A549 (cell line): ENCODE measurements around the gene CETP. TPM values are rescaled to one million over a fixed set of nuclear protein-coding genes. Genes with fewer than 3 reads are reported as not detected.

ENCODE experiments used
- ATAC-seq, 2 experiments: fragments of 200-7000 bp in 1 of 2; fragments of >200 bp in 1 of 2; cut with Nextera tagmentation in 1 of 2; cut with Tn5 transposase in 1 of 2; 3 replicates each; pipeline versions ENCODE4 v1.8.0 to v1.9.1; 2018 to 2020; ENCODE audit warnings: mild to moderate bottlenecking in 1 of 2, moderate library complexity in 1 of 2
- CTCF ChIA-PET: fragments of 300-600 bp; sonication (Branson Sonifier 250); formaldehyde crosslinking; extraction: SDS; loops from one replicate; lab custom pipeline; 2021; ENCODE audit warnings: antibody characterized with exemption, inconsistent platforms; lab: Yijun Ruan, JAX
- POLR2A ChIA-PET: fragments of 350-600 bp; formaldehyde crosslinking; extraction: SDS; loops from one replicate; lab custom pipeline; 2021; ENCODE audit warnings: antibody characterized with exemption, inconsistent platforms; lab: Yijun Ruan, JAX
- DNase-seq, 2 experiments: peaks; one replicate each; pipeline versions ENCODE4 v3.0.0 to v3.0.0-alpha.2; 2011 to 2016; ENCODE audit warnings: low read depth in 1 of 2, low spot score in 1 of 2
- FAIRE-seq: peaks from 2 replicates; lab custom pipeline; 2011; peaks lifted over from hg19 to GRCh38; lab: Jason Lieb, UNC
- H3K27ac ChIP-seq, 2 experiments: fragments of >200 bp; sonication (Bioruptor Twin); formaldehyde crosslinking; 3 replicates each; pipeline ENCODE4 v1.5.1; 2016 to 2017
- H3K4me1 ChIP-seq: fragments of >200 bp; sonication (Bioruptor Twin); formaldehyde crosslinking; 3 replicates; pipeline ENCODE4 v1.6.1; 2016
- H3K4me2 ChIP-seq: fragments of >200 bp; sonication (Bioruptor Twin); formaldehyde crosslinking; 3 replicates; pipeline ENCODE4 v1.6.1; 2016
- H3K4me3 ChIP-seq: fragments of >200 bp; sonication (Bioruptor Twin); formaldehyde crosslinking; 3 replicates; pipeline ENCODE4 v1.5.1; 2016
- H3K9me3 ChIP-seq: fragments of >200 bp; sonication (Bioruptor Twin); formaldehyde crosslinking; 3 replicates; pipeline ENCODE4 v1.6.1; 2016
- BHLHE40 ChIP-seq: IDR thresholded peaks from 2 replicates; pipeline ENCODE4 v1.6.1; 2012; ENCODE audit warnings: low read depth, low read length, inconsistent platforms
- CBX2 ChIP-seq: fragments of 200-600 bp; sonication (generic); IDR thresholded peaks from 2 replicates; pipeline ENCODE4 v1.6.1; 2016; ENCODE audit warnings: low read depth, mild to moderate bottlenecking, borderline replicate concordance
- CHD2 ChIP-seq: fragments of 150-350 bp; IDR thresholded peaks from 2 replicates; pipeline ENCODE4 v1.6.1; 2014; ENCODE audit warnings: low read length; ENCODE audit not compliant: partially characterized antibody
- E2F6 ChIP-seq: IDR thresholded peaks from 2 replicates; pipeline ENCODE4 v1.6.1; 2012; ENCODE audit warnings: low read depth, borderline replicate concordance
- ESRRA ChIP-seq: fragments of 150-350 bp; IDR thresholded peaks from 2 replicates; pipeline ENCODE4 v1.6.1; 2014; ENCODE audit warnings: mild to moderate bottlenecking, low read length, borderline replicate concordance
- FOSB ChIP-seq: fragments of 250-450 bp; sonication (Bioruptor Pico); IDR thresholded peaks from 2 replicates; pipeline ENCODE4 v1.5.0; 2020; ENCODE audit warnings: mild to moderate bottlenecking, moderate library complexity
- FOSL2 ChIP-seq, 2 experiments: fragments of 450-650 bp in 1 of 2; fragments of >200 bp in 1 of 2; sonication (Bioruptor Twin) in 1 of 2; formaldehyde crosslinking; IDR thresholded peaks; 2 replicates each; pipeline versions ENCODE4 v1.5.0 to v1.6.1; 2016 to 2020; ENCODE audit warnings: mild to moderate bottlenecking in 1 of 2, moderate library complexity in 1 of 2
- HEYL ChIP-seq: fragments of 250-450 bp; sonication (Bioruptor Pico); IDR thresholded peaks from 2 replicates; pipeline ENCODE4 v1.8.0; 2021; ENCODE audit warnings: mild to moderate bottlenecking, moderate library complexity
- HMGXB4 ChIP-seq: fragments of 250-450 bp; sonication (Bioruptor Pico); IDR thresholded peaks from 2 replicates; pipeline ENCODE4 v1.5.0; 2021; ENCODE audit warnings: mild to moderate bottlenecking, moderate library complexity, borderline replicate concordance
- HOXB13 ChIP-seq: fragments of 250-450 bp; sonication (Bioruptor Pico); IDR thresholded peaks from 2 replicates; pipeline ENCODE4 v1.5.0; 2020; ENCODE audit warnings: low read depth, mild to moderate bottlenecking, moderate library complexity
- KDM1A ChIP-seq: fragments of 200-600 bp; sonication (generic); IDR thresholded peaks from 2 replicates; pipeline ENCODE4 v1.6.1; 2016; ENCODE audit warnings: low read depth, mild to moderate bottlenecking
- KDM5A ChIP-seq: fragments of 200-600 bp; sonication (generic); IDR thresholded peaks from 2 replicates; pipeline ENCODE4 v1.6.1; 2016; ENCODE audit warnings: antibody characterized with exemption, mild to moderate bottlenecking
- MAX ChIP-seq: IDR thresholded peaks from 2 replicates; pipeline ENCODE4 v1.6.1; 2012
- MAZ ChIP-seq: fragments of 150-350 bp; IDR thresholded peaks from 2 replicates; pipeline ENCODE4 v1.6.1; 2014; ENCODE audit warnings: antibody characterized with exemption, low read depth, low read length, borderline replicate concordance
- MYC ChIP-seq: IDR thresholded peaks from 2 replicates; pipeline ENCODE4 v1.6.1; 2012; ENCODE audit warnings: mild to moderate bottlenecking, inconsistent platforms, low read length, improper control_type of control experiment, borderline replicate concordance
- NR3C1 ChIP-seq: fragments of >200 bp; sonication (Bioruptor Twin); formaldehyde crosslinking; IDR thresholded peaks from 3 replicates; pipeline ENCODE4 v1.6.1; 2017
- POLR2A ChIP-seq: IDR thresholded peaks from 2 replicates; pipeline ENCODE4 v1.6.1; 2012; ENCODE audit warnings: mild to moderate bottlenecking, low read length
- POLR2AphosphoS2 ChIP-seq: conservative IDR thresholded peaks from 2 replicates; pipeline ENCODE4 v1.6.1; 2012; ENCODE audit warnings: low read length, improper control_type of control experiment, inconsistent platforms
- RARB ChIP-seq: fragments of 250-450 bp; sonication (Bioruptor Pico); IDR thresholded peaks from 2 replicates; pipeline ENCODE4 v1.8.0; 2021; ENCODE audit warnings: mild to moderate bottlenecking, moderate library complexity
- RCOR1 ChIP-seq: fragments of 150-350 bp; IDR thresholded peaks from 2 replicates; pipeline ENCODE4 v1.6.1; 2014; ENCODE audit warnings: antibody characterized with exemption, low read length, low read depth
- SMC3 ChIP-seq: fragments of >200 bp; sonication (Bioruptor Twin); formaldehyde crosslinking; IDR thresholded peaks from 3 replicates; pipeline ENCODE4 v1.6.1; 2018; ENCODE audit warnings: inconsistent platforms
- ZFP36 ChIP-seq: fragments of 450-650 bp; IDR thresholded peaks from 2 replicates; pipeline ENCODE4 v1.6.1; 2014; ENCODE audit warnings: borderline replicate concordance; ENCODE audit not compliant: partially characterized antibody
- ZSCAN20 ChIP-seq: fragments of 250-450 bp; sonication (Bioruptor Pico); IDR thresholded peaks from 2 replicates; pipeline ENCODE4 v1.8.0; 2022; ENCODE audit warnings: mild to moderate bottlenecking, moderate library complexity
- WGBS: methylation state at CpG from one replicate; pipeline ENCODE4 v1.1.6; 2017; ENCODE audit errors: missing lambda C conversion rate; 5-methylcytosine and 5-hydroxymethylcytosine counted together
- polyA plus RNA-seq, 4 experiments: library from polyadenylated mRNA; depleted of rRNA in 3 of 4; stranded (reverse); fragments of >200 nt; fragmentation: RNase III in 1 of 4; extraction: RNeasy Plus Mini Kit Qiagen cat#74134 plus additional on column Dnase treatment in 1 of 4; gene quantifications; 2 replicates in 3 of 4; 3 replicates in 1 of 4; pipeline ENCODE4 v1.2.3, GENCODE V29; 2011 to 2017

The CETP gene
- polyA plus RNA-seq, 2 of the 4 experiments (the other 2 are of a cell fraction) = not detected

- peaks cover 26% of the 10 kb centered on the region for H3K4me1 ChIP-seq
- POLR2A ChIA-PET = no interaction called here
- H3K27ac ChIP-seq = peak overlapping the region in 1 of 2 experiments; percentile 58; a peak in 3 of 6 replicates
- CTCF ChIA-PET = interaction anchor here (0.8 to 1.9 kb wide), 6 partner anchors 9 to 100 kb away, joined by 3 to 6 read pairs (median 3); no protein-coding TSS in a partner anchor
- peak overlapping the region; percentile 31; the same call in 1 of the 3 replicates for H3K4me2 ChIP-seq
- H3K4me3 ChIP-seq = no peak overlapping the region
- FAIRE-seq (no peak), ATAC-seq (peak in 1 of 2 experiments; percentile 21; a peak in 2 of 6 replicates), DNase-seq (peak in 1 of 2 experiments; percentile 28)
- TF ChIP-seq RCOR1 = no peak
- TF ChIP-seq MAX = no peak
- no peak for TF ChIP-seq POLR2AphosphoS2
- TF ChIP-seq HMGXB4 = no peak
- no peak for TF ChIP-seq FOSL2 (IDR thresholded peaks at IDR 0.05)
- TF ChIP-seq FOSL2 (CRISPR knock-in tag; IDR thresholded peaks at IDR 0.05) = no peak
- no peak for TF ChIP-seq RARB
- TF ChIP-seq KDM5A = no peak
- TF ChIP-seq BHLHE40 = no peak
- no peak for TF ChIP-seq HOXB13 (CRISPR knock-in tag)
- no peak for TF ChIP-seq ESRRA
- no peak for TF ChIP-seq E2F6
- H3K9me3 ChIP-seq = no peaks in the 10 kb centered on the region
- 56% methylated on average over 7 of the region's 9 CpGs for WGBS
These were observed 21.5 kb downstream of the CETP start for GRCh38 chr16:56983211-56983751.

GRCh38 chr16:56984639-56985038 lies 22.9 kb downstream of the CETP start:
- DNase-seq (no peak), ATAC-seq (no peak), FAIRE-seq (no peak)
- POLR2A ChIA-PET = interaction anchor here (1.2 kb wide), 1 partner anchor 53 kb away, joined by 3 read pairs; the partner anchor contains the start of gene HERPUD1
- TF ChIP-seq KDM1A (no peak), E2F6 (no peak), POLR2A (no peak), RCOR1 (no peak), MYC (no peak), RARB (no peak), HEYL (CRISPR knock-in tag) (no peak), ZFP36 (no peak), FOSB (CRISPR knock-in tag) (no peak), BHLHE40 (no peak), MAZ (no peak), CBX2 (no peak), HMGXB4 (no peak), POLR2AphosphoS2 (no peak), SMC3 (no peak), CHD2 (no peak), FOSL2 (IDR thresholded peaks at IDR 0.05) (no peak), FOSL2 (CRISPR knock-in tag; IDR thresholded peaks at IDR 0.05) (no peak), KDM5A (no peak), ZSCAN20 (CRISPR knock-in tag) (no peak), NR3C1 (no peak)
- H3K4me1 ChIP-seq = peaks cover 30% of the 10 kb centered on the region
- CTCF ChIA-PET = interaction anchor here (0.7 to 1.8 kb wide), 4 partner anchors 15 to 100 kb away, joined by 3 to 5 read pairs (median 4); no protein-coding TSS in a partner anchor
- H3K27ac ChIP-seq = peak overlapping the region; percentile 70 to 87; a peak in 5 of 6 replicates
- no peaks in the 10 kb centered on the region for H3K9me3 ChIP-seq
- 81% methylated on average over 6 of the region's 6 CpGs for WGBS
- H3K4me3 ChIP-seq = no peak overlapping the region
- no peak overlapping the region; the same call in 2 of the 3 replicates for H3K4me2 ChIP-seq
